Endodermal cell (in vitro differentiated cells): ENCODE data around the gene CSN3. TPM values are rescaled to one million over a fixed set of nuclear protein-coding genes. Genes with fewer than 3 reads are reported as not detected.
"Not testable (repeated sequence)": the region's sequence is repeated elsewhere in the genome, so short reads cannot be mapped to it uniquely, and the experiment has no call there.

Experiments
- DNase-seq: peaks from one replicate; pipeline ENCODE4 v3.0.0-alpha.2; 2017
- H3K27ac ChIP-seq: 2 replicates; pipeline ENCODE4 v1.5.1; 2013; ENCODE audit warnings: mild to moderate bottlenecking, low read depth, low read length, moderate library complexity
- H3K27me3 ChIP-seq: 2 replicates; pipeline ENCODE4 v1.6.1; 2013; ENCODE audit warnings: mild to moderate bottlenecking, low read length, moderate library complexity; ENCODE audit not compliant: insufficient read depth, control insufficient read depth, poor library complexity, severe bottlenecking
- H3K36me3 ChIP-seq: 2 replicates; pipeline ENCODE4 v1.7.0; 2013; ENCODE audit warnings: mild to moderate bottlenecking, low read length, moderate library complexity; ENCODE audit not compliant: control insufficient read depth, insufficient read depth
- H3K4me1 ChIP-seq: one replicate; pipeline ENCODE4 v1.7.0; 2013; ENCODE audit warnings: low read length; ENCODE audit not compliant: control insufficient read depth, insufficient read depth
- H3K4me3 ChIP-seq: 2 replicates; pipeline ENCODE4 v1.5.1; 2013; ENCODE audit warnings: mild to moderate bottlenecking, low read length, moderate library complexity
- H3K9ac ChIP-seq: 2 replicates; pipeline ENCODE4 v1.6.1; 2013; ENCODE audit warnings: mild to moderate bottlenecking, low read length, moderate library complexity; ENCODE audit not compliant: poor library complexity, severe bottlenecking; ENCODE audit errors: extremely low read depth
- H3K9me3 ChIP-seq: 2 replicates; pipeline ENCODE4 v1.6.1; 2013; ENCODE audit warnings: mild to moderate bottlenecking, low read length, moderate library complexity; ENCODE audit not compliant: control insufficient read depth
- H3K27ac Mint-ChIP-seq: 2 replicates; pipeline ENCODE4 v1.8.0; 2020; ENCODE audit warnings: mixed read lengths
- H3K27me3 Mint-ChIP-seq: 2 replicates; pipeline ENCODE4 v1.8.0; 2021; ENCODE audit warnings: mild to moderate bottlenecking, mixed read lengths; ENCODE audit not compliant: insufficient read depth
- H3K36me3 Mint-ChIP-seq: 2 replicates; pipeline ENCODE4 v1.8.0; 2020; ENCODE audit warnings: low read depth, mixed read lengths
- H3K4me1 Mint-ChIP-seq: 2 replicates; pipeline ENCODE4 v1.8.0; 2020; ENCODE audit warnings: mixed read lengths
- H3K4me3 Mint-ChIP-seq: 2 replicates; pipeline ENCODE4 v1.8.0; 2020; ENCODE audit warnings: mild to moderate bottlenecking, moderate library complexity, mixed read lengths
- H3K9me3 Mint-ChIP-seq: 2 replicates; pipeline ENCODE4 v1.8.0; 2020; ENCODE audit warnings: mild to moderate bottlenecking, mixed read lengths
- CTCF ChIP-seq: fragments of 200-600 bp; sonication (generic); conservative IDR thresholded peaks from 2 replicates; pipeline ENCODE4 v1.5.0; 2021; ENCODE audit warnings: antibody characterized with exemption, mild to moderate bottlenecking
- WGBS, 2 experiments: methylation state at CpG; one replicate each; pipeline versions ENCODE4 v1.1.5 to v1.1.7; 2013; ENCODE audit warnings: missing lambda C conversion rate in 2 of 2, mixed read lengths in 1 of 2; ENCODE audit not compliant: insufficient coverage in 1 of 2, insufficient read length in 1 of 2; 5-methylcytosine and 5-hydroxymethylcytosine counted together
- long read RNA-seq, 4 experiments: library from polyadenylated mRNA in 2 of 4; library from RNA in 1 of 4; library from capped mRNA in 1 of 4; stranded (forward) in 3 of 4; unstranded in 1 of 4; transcript quantifications; one replicate each; pipeline ENCODE4 v2.0.0, GENCODE V29; 2020 to 2021; ENCODE audit warnings: inconsistent platforms in 1 of 4
- polyA plus RNA-seq, 2 experiments: library from polyadenylated mRNA; stranded (reverse); fragments of 50-300 nt; gene quantifications; one replicate each; pipeline ENCODE4 v1.2.3, GENCODE V29; 2013
- total RNA-seq, 2 donors: library from RNA; stranded (reverse); fragmentation: NEBNext Ultra II Directional in 1 of 2; extraction: Animal tissue kit (Norgen Biotek cat#: 25700) in 1 of 2; gene quantifications; 2 replicates in 1 of 2; 3 replicates in 1 of 2; pipeline ENCODE4 v1.2.1, GENCODE V29; 2021

The CSN3 gene
- not detected for total RNA-seq
- polyA plus RNA-seq (2013, experiment 1 of 2), result not detected
- polyA plus RNA-seq (2013, experiment 2 of 2), result not detected
- long read RNA-seq, experiment 1, result 0 reads
- long read RNA-seq, experiment 2, result 0 reads
- long read RNA-seq, experiment 3, result 0 reads
- long read RNA-seq, experiment 4, result 0 reads

GRCh38 chr4:70242297-70242696 is at the start of gene CSN3:
CSN3 (plus strand) TSS chr4:70242597; CDS start chr4:70244820, 2,223 bp downstream.
- not testable (repeated sequence) for H3K4me3 Mint-ChIP-seq, H3K27me3 ChIP-seq, H3K27me3 Mint-ChIP-seq, H3K4me1 ChIP-seq, H3K27ac ChIP-seq, H3K27ac Mint-ChIP-seq, DNase-seq, H3K9ac ChIP-seq, H3K36me3 Mint-ChIP-seq, H3K9me3 ChIP-seq, H3K9me3 Mint-ChIP-seq, H3K4me3 ChIP-seq, H3K36me3 ChIP-seq
- 91% methylated on average over 2 of the region's 3 CpGs; no CpG with 5 or more reads in 1 of the 2 experiments for WGBS, 2 experiments
- peaks cover 20% of the 10 kb centered on the region for H3K4me1 Mint-ChIP-seq

GRCh38 chr4:70192895-70193294 is 49.5 kb upstream of the CSN3 start:
- no peak for DNase-seq
- Mint-ChIP-seq H3K27ac (no peak overlapping the region), H3K4me1 (peaks cover 4% of the 10 kb centered on the region), H3K27me3 (no peaks in the 10 kb centered on the region), H3K36me3 (no peaks in the 10 kb centered on the region), H3K4me3 (no peak overlapping the region), H3K9me3 (no peaks in the 10 kb centered on the region)
- no peak overlapping the region for H3K27ac ChIP-seq
- no peak overlapping the region for H3K4me3 ChIP-seq
- no peak overlapping the region for H3K9ac ChIP-seq
- H3K27me3 ChIP-seq, result no peaks in the 10 kb centered on the region
- whole genome bisulfite sequencing, 2 experiments, result 93 to 96% methylated on average over 2 of the region's 2 CpGs
- no peaks in the 10 kb centered on the region for H3K36me3 ChIP-seq
- H3K4me1 ChIP-seq, result no peaks in the 10 kb centered on the region
- no peaks in the 10 kb centered on the region for H3K9me3 ChIP-seq
- no peak for TF ChIP-seq CTCF

- H3K9me3 ChIP-seq, result no peaks in the 10 kb centered on the region
- no peaks in the 10 kb centered on the region for H3K9me3 Mint-ChIP-seq
- no peaks in the 10 kb centered on the region for H3K27me3 ChIP-seq
- WGBS, 2 experiments, result 87 to 89% methylated on average over 1 of the region's 1 CpG
- DNase-seq, result no peak
- H3K27ac Mint-ChIP-seq, result no peak within 1 kb of the TSS
- peaks cover 5% of the 10 kb centered on the region for H3K4me1 Mint-ChIP-seq
- H3K27ac ChIP-seq, result no peak within 1 kb of the TSS
- no peak within 1 kb of the TSS for H3K4me3 Mint-ChIP-seq
- H3K4me3 ChIP-seq, result no peak within 1 kb of the TSS
- H3K4me1 ChIP-seq, result no peaks in the 10 kb centered on the region
- H3K36me3 Mint-ChIP-seq, result no peaks in the 10 kb centered on the region
- H3K36me3 ChIP-seq, result no peaks in the 10 kb centered on the region
- no peak within 1 kb of the TSS for H3K9ac ChIP-seq
- no peaks in the 10 kb centered on the region for H3K27me3 Mint-ChIP-seq
- TF ChIP-seq CTCF, result no peak
Measured at GRCh38 chr4:70195425-70195824, 47.0 kb upstream of the CSN3 start, which contains the start of gene ODAM. ODAM (plus strand) TSS chr4:70195725; CDS start chr4:70196544, 819 bp downstream.

GRCh38 chr4:70196857-70197256 is 45.5 kb upstream of the CSN3 start:
- Histone ChIP-seq H3K27ac (no peak overlapping the region), H3K4me3 (no peak overlapping the region), H3K4me1 (no peaks in the 10 kb centered on the region), H3K27me3 (no peaks in the 10 kb centered on the region), H3K9me3 (no peaks in the 10 kb centered on the region), H3K9ac (no peak overlapping the region), H3K36me3 (no peaks in the 10 kb centered on the region)
- no peak overlapping the region for H3K4me3 Mint-ChIP-seq
- H3K4me1 Mint-ChIP-seq, result peaks cover 5% of the 10 kb centered on the region
- no peaks in the 10 kb centered on the region for H3K36me3 Mint-ChIP-seq
- 86% methylated on average over 1 of the region's 2 CpGs; no CpG with 5 or more reads in 1 of the 2 experiments for WGBS, 2 experiments
- no peaks in the 10 kb centered on the region for H3K27me3 Mint-ChIP-seq
- no peak for DNase-seq
- H3K9me3 Mint-ChIP-seq, result no peaks in the 10 kb centered on the region
- no peak for TF ChIP-seq CTCF
- no peak overlapping the region for H3K27ac Mint-ChIP-seq
